OCI-LY7 (cell line): ENCODE data around the gene PHRF1.

Source experiments
- CTCF ChIP-seq: fragments of 200-600 bp; sonication (generic); conservative IDR thresholded peaks from 2 replicates; pipeline ENCODE4 v1.5.1; 2014; ENCODE audit warnings: mild to moderate bottlenecking, antibody characterized with exemption, low read length, moderate library complexity, mixed read lengths
- EZH2phosphoT487 ChIP-seq: fragments of 200-600 bp; sonication (generic); IDR thresholded peaks from 2 replicates; pipeline ENCODE4 v1.6.1; 2018; ENCODE audit warnings: low read depth, borderline replicate concordance, mild to moderate bottlenecking, mixed run types, antibody characterized with exemption, low read length, moderate library complexity, mixed read lengths

- TF ChIP-seq CTCF = no peak
- no peak for TF ChIP-seq EZH2phosphoT487
These were observed 81.4 kb downstream of the PHRF1 start for GRCh38 chr11:657691-658126.
